Loucy (cell line): Measurements from ENCODE around the gene WASF2.
A peak's percentile ranks its signal among the peaks of the same experiment; 100 is the strongest.

Experiments used
- H2AFZ ChIP-seq: fragments of 200-600 bp; sonication (generic); 2 replicates; pipeline ENCODE4 v1.6.0; 2016; ENCODE audit warnings: antibody characterized with exemption, mild to moderate bottlenecking, low read length, moderate library complexity
- H3F3A ChIP-seq: fragments of 200-600 bp; 2 replicates; pipeline ENCODE4 v1.6.0; 2016; ENCODE audit warnings: antibody characterized with exemption, low read depth, mild to moderate bottlenecking
- H3K27me3 ChIP-seq: fragments of 200-600 bp; sonication (generic); 2 replicates; pipeline ENCODE4 v1.6.1; 2014; ENCODE audit warnings: low read length, mild to moderate bottlenecking; ENCODE audit not compliant: insufficient read depth, poor library complexity, severe bottlenecking
- H3K36me3 ChIP-seq: fragments of 200-600 bp; sonication (generic); 2 replicates; pipeline ENCODE4 v1.6.1; 2016; ENCODE audit warnings: low read length; ENCODE audit not compliant: insufficient read depth
- H3K4me1 ChIP-seq: fragments of 200-600 bp; sonication (generic); 2 replicates; pipeline ENCODE4 v1.5.1; 2014; ENCODE audit warnings: low read length, mild to moderate bottlenecking; ENCODE audit not compliant: insufficient read depth, poor library complexity, severe bottlenecking
- H3K4me2 ChIP-seq: fragments of 200-600 bp; sonication (generic); 2 replicates; pipeline ENCODE4 v1.6.0; 2014; ENCODE audit warnings: antibody characterized with exemption, low read length, low read depth, mild to moderate bottlenecking; ENCODE audit not compliant: poor library complexity, severe bottlenecking
- H3K4me3 ChIP-seq: fragments of 200-600 bp; sonication (generic); 2 replicates; pipeline ENCODE4 v1.5.1; 2014; ENCODE audit warnings: low read length, mild to moderate bottlenecking, mixed read lengths; ENCODE audit not compliant: poor library complexity, severe bottlenecking
- H3K79me2 ChIP-seq: fragments of 200-600 bp; sonication (generic); 2 replicates; pipeline ENCODE4 v1.6.1; 2014; ENCODE audit warnings: low read length; ENCODE audit not compliant: insufficient read depth
- H3K9ac ChIP-seq: fragments of 200-600 bp; sonication (generic); 2 replicates; pipeline ENCODE4 v1.6.0; 2014; ENCODE audit warnings: mild to moderate bottlenecking, low read depth, low read length, moderate library complexity; ENCODE audit not compliant: poor library complexity, severe bottlenecking
- H3K9me2 ChIP-seq: fragments of 200-600 bp; sonication (generic); replicated peaks from 2 replicates; pipeline ENCODE4 v1.6.1; 2016; ENCODE audit warnings: low read depth, low read length, mixed read lengths
- H3K9me3 ChIP-seq: fragments of 200-600 bp; sonication (generic); 2 replicates; pipeline ENCODE4 v1.6.1; 2014; ENCODE audit warnings: mild to moderate bottlenecking, antibody characterized with exemption, low read length, low read depth; ENCODE audit not compliant: insufficient read depth
- H4K20me1 ChIP-seq: fragments of 200-600 bp; sonication (generic); 2 replicates; pipeline ENCODE4 v1.6.0; 2014; ENCODE audit warnings: antibody characterized with exemption, low read length, mild to moderate bottlenecking; ENCODE audit not compliant: insufficient read depth, poor library complexity, severe bottlenecking
- CTCF ChIP-seq: fragments of 200-600 bp; sonication (generic); conservative IDR thresholded peaks from 2 replicates; pipeline ENCODE4 v1.5.1; 2014; ENCODE audit warnings: mild to moderate bottlenecking, antibody characterized with exemption, low read length
- EZH2phosphoT487 ChIP-seq: fragments of 200-600 bp; IDR thresholded peaks from 2 replicates; pipeline ENCODE4 v1.6.1; 2018; ENCODE audit warnings: antibody characterized with exemption, mild to moderate bottlenecking, moderate library complexity, borderline replicate concordance

WASF2 gene

GRCh38 chr1:27417713-27418112, 72.3 kb downstream of the WASF2 start:
- Histone ChIP-seq H3K36me3 (peaks cover 66% of the 10 kb centered on the region), H3K4me1 (peaks cover 26% of the 10 kb centered on the region), H3K4me2 (no peak overlapping the region)

GRCh38 chr1:27416387-27417111, 73.4 kb downstream of the WASF2 start:
- no peak overlapping the region for H3K4me2 ChIP-seq
- H3F3A ChIP-seq: no peaks in the 10 kb centered on the region
- H4K20me1 ChIP-seq: no peaks in the 10 kb centered on the region
- H3K4me1 ChIP-seq: peaks cover 19% of the 10 kb centered on the region
- no peaks in the 10 kb centered on the region for H3K9me2 ChIP-seq
- no peaks in the 10 kb centered on the region for H3K27me3 ChIP-seq
- H3K9me3 ChIP-seq: no peaks in the 10 kb centered on the region
- H3K79me2 ChIP-seq: peaks cover 30% of the 10 kb centered on the region
- peak overlapping the region; percentile 1 for H3K9ac ChIP-seq
- peaks cover 76% of the 10 kb centered on the region for H3K36me3 ChIP-seq
- H2AFZ ChIP-seq: no peak overlapping the region
- no peak overlapping the region for H3K4me3 ChIP-seq
- TF ChIP-seq CTCF (peak; percentile 90), EZH2phosphoT487 (no peak)

More at GRCh38 chr1:27417713-27418112, 72.3 kb downstream of the WASF2 start:
- 0 out of 2 replicates have a peak, but pooled peaks cover 6% of the 10 kb centered on the region for H3F3A ChIP-seq
- H3K27me3 ChIP-seq: no peaks in the 10 kb centered on the region
- H3K9me3 ChIP-seq: no peaks in the 10 kb centered on the region
- peaks cover 34% of the 10 kb centered on the region for H3K79me2 ChIP-seq
- H2AFZ ChIP-seq: no peak overlapping the region
- H3K4me3 ChIP-seq: no peak overlapping the region
- no peaks in the 10 kb centered on the region for H4K20me1 ChIP-seq
- H3K9me2 ChIP-seq: no peaks in the 10 kb centered on the region
- no peak overlapping the region for H3K9ac ChIP-seq
- TF ChIP-seq CTCF (no peak), EZH2phosphoT487 (no peak)

GRCh38 chr1:27414091-27414490, 75.9 kb downstream of the WASF2 start:
- Histone ChIP-seq H3K4me1 (peaks cover 12% of the 10 kb centered on the region), H3K27me3 (no peaks in the 10 kb centered on the region), H4K20me1 (no peaks in the 10 kb centered on the region), H3F3A (no peaks in the 10 kb centered on the region), H3K9me2 (no peaks in the 10 kb centered on the region), H3K36me3 (peaks cover 95% of the 10 kb centered on the region), H2AFZ (no peak overlapping the region), H3K4me3 (no peak overlapping the region), H3K4me2 (no peak overlapping the region), H3K79me2 (peaks cover 7% of the 10 kb centered on the region; the same call in 1 of the 2 replicates), H3K9ac (no peak overlapping the region), H3K9me3 (no peaks in the 10 kb centered on the region)
- TF ChIP-seq CTCF (no peak), EZH2phosphoT487 (no peak)
